ENCODE measurements around the gene MAPKAP1. TPM values are rescaled to one million over a fixed set of nuclear protein-coding genes. Genes with fewer than 3 reads are reported as not detected.
A peak's percentile ranks its signal among the peaks of the same experiment; 100 is the strongest.

MAPKAP1 gene
- total RNA-seq, 4 donors from 2014 or later, result 59.0 to 98.2 (median 70.9) TPM

DNA sequence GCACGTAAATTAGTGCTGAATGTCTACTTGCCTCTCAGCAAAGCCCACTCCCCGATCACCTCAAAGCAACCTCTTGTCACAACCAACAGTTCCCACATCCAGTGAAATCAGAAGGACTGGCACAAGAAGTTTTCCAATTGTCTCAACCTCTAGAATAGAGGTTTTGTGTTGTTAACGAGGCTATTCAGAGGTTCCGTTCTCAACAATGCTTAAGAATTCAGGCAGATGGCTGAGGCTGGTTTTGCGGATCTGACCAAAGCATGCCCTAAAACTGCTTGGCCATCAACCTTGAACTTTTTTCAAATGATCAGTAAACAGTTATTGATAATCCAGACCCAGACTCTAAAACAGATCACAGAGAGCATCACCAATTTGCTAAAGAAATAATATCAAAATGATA, 52.9 kb downstream of the MAPKAP1 start:
- no peak for DNase-seq
- Histone ChIP-seq H3K27ac (no peak overlapping the region), H3K9me3 (no peaks in the 10 kb centered on the region), H3K4me3 (no peak overlapping the region), H3K4me1 (no peaks in the 10 kb centered on the region), H3K36me3 (no peaks in the 10 kb centered on the region), H3K27me3 (no peaks in the 10 kb centered on the region)
- TF ChIP-seq POLR2A (IDR thresholded peaks at IDR 0.05), result no peak
- TF ChIP-seq, protein P1, sequence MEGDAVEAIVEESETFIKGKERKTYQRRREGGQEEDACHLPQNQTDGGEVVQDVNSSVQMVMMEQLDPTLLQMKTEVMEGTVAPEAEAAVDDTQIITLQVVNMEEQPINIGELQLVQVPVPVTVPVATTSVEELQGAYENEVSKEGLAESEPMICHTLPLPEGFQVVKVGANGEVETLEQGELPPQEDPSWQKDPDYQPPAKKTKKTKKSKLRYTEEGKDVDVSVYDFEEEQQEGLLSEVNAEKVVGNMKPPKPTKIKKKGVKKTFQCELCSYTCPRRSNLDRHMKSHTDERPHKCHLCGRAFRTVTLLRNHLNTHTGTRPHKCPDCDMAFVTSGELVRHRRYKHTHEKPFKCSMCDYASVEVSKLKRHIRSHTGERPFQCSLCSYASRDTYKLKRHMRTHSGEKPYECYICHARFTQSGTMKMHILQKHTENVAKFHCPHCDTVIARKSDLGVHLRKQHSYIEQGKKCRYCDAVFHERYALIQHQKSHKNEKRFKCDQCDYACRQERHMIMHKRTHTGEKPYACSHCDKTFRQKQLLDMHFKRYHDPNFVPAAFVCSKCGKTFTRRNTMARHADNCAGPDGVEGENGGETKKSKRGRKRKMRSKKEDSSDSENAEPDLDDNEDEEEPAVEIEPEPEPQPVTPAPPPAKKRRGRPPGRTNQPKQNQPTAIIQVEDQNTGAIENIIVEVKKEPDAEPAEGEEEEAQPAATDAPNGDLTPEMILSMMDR (IDR thresholded peaks at IDR 0.05), result no peak

DNA sequence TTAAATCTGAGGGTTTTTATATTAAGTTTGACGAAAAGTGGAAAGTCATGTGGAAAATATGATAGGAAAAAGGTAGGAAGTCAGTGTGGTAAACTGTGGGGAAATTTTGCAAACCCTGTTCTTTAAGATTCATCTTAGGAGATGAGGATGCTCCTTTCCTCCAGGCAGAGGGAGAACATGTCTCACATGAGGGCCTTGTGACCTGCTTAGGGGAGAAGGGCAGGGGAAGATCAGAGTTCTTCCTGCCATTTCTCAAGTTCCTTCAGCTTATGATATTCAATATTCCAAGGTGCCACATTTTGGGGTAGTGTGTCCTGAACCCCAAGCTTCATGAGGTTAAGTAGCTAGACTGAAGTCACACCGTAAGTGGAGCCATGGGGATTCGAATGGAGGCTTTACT, 53.7 kb downstream of the MAPKAP1 start:
- no peak for DNase-seq
- no peaks in the 10 kb centered on the region for H3K36me3 ChIP-seq

DNA sequence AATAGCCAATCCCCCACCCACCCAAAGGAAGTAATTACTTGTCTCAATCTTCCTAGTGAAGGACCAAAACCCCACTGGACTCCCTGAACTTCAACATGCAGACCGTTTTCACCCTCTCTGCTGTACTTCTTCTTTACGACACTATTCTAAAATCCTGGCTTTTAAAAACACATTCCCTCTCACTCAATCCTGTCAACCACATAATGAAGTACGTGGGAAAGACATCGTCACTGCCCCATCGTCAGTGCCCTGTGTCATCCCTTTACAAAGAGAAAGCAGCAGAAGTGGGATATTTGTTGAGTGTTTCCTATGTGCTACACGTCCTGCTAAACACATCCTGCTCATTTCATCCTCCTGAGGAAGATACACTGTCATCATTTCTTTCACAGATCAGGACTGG, 54.2 kb downstream of the MAPKAP1 start:
- Histone ChIP-seq H3K27ac (no peak overlapping the region), H3K4me3 (no peak overlapping the region), H3K9me3 (no peaks in the 10 kb centered on the region), H3K36me3 (no peaks in the 10 kb centered on the region), H3K27me3 (no peaks in the 10 kb centered on the region), H3K4me1 (peaks cover 0 to under 1% (median 0%) of the 10 kb centered on the region in 4 donors)
- no peak for TF ChIP-seq POLR2A (IDR thresholded peaks at IDR 0.05)
- TF ChIP-seq, protein P1 (IDR thresholded peaks at IDR 0.05), result no peak
- no peak for DNase-seq

More for the DNA sequence above, 53.7 kb downstream of the MAPKAP1 start:
- H3K9me3 ChIP-seq, result no peaks in the 10 kb centered on the region
- no peaks in the 10 kb centered on the region for H3K27me3 ChIP-seq
- no peaks in the 10 kb centered on the region for H3K4me1 ChIP-seq
- TF ChIP-seq POLR2A (IDR thresholded peaks at IDR 0.05), result no peak
- no peak overlapping the region for H3K27ac ChIP-seq
- no peak overlapping the region for H3K4me3 ChIP-seq

DNA sequence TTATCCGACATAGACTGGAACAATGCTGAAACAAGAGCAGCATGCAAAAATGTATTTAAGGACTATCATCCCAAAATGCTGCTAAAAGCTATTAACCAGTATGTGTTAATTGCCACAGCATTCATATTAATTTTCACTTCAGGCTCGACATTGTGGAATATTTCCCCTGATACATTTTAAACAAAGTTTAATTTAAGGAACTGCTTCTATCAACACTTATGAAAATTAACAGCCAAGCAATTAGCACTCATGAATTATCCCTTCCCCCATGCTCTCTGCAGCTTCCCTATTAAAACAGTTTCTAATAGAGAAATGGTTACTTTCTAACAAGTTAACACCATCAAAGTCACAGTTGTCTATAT, 54.8 kb downstream of the MAPKAP1 start:
- H3K4me3 ChIP-seq, result no peak overlapping the region
- H3K27ac ChIP-seq, result no peak overlapping the region
- H3K27me3 ChIP-seq, result no peaks in the 10 kb centered on the region
- H3K36me3 ChIP-seq, result no peaks in the 10 kb centered on the region
- no peak for DNase-seq
- no peak for TF ChIP-seq POLR2A (IDR thresholded peaks at IDR 0.05)
- TF ChIP-seq, protein P1 (IDR thresholded peaks at IDR 0.05), result no peak
- H3K4me1 ChIP-seq, result peaks cover 0 to 6% (median 2%) of the 10 kb centered on the region in 4 donors
- no peaks in the 10 kb centered on the region for H3K9me3 ChIP-seq

DNA sequence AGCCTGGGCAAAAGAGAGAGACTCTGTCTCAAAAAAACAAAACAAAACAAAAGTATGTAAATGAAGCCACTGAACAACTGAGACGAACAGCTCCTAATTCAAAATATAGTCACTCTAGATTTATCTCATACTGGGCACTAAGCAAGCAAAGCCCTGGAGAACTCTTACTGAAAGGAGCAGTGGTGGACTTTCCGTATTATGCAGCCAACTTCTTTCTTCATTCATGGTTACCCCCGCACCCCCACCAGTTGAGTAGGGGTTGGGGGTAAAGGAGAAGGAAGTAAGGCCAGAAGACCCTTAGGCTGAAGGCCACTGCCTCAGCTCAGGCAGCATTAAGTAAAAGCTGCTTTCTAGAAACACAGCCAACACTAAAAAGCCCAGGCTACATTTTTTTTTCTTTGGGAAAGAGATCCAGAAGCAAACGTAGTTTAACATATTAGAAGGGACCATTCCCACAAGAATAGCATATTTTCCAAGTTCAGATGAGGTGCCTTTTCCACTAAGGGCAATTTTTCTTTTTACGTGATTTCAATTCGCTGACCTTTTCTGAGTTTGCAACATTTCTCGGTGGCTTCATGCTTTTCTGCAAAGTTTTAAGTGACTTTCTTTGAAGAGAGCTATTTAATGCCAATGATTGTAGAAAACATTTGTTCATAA, 55.3 kb downstream of the MAPKAP1 start:
- DNase-seq, result no peak
- Histone ChIP-seq H3K27ac (no peak overlapping the region), H3K36me3 (no peaks in the 10 kb centered on the region), H3K9me3 (no peaks in the 10 kb centered on the region), H3K4me1 (peaks cover 0 to 11% (median 5%) of the 10 kb centered on the region in 4 donors), H3K4me3 (no peak overlapping the region), H3K27me3 (no peaks in the 10 kb centered on the region)
- no peak for TF ChIP-seq POLR2A (IDR thresholded peaks at IDR 0.05)
- TF ChIP-seq, protein P1 (IDR thresholded peaks at IDR 0.05), result no peak

DNA sequence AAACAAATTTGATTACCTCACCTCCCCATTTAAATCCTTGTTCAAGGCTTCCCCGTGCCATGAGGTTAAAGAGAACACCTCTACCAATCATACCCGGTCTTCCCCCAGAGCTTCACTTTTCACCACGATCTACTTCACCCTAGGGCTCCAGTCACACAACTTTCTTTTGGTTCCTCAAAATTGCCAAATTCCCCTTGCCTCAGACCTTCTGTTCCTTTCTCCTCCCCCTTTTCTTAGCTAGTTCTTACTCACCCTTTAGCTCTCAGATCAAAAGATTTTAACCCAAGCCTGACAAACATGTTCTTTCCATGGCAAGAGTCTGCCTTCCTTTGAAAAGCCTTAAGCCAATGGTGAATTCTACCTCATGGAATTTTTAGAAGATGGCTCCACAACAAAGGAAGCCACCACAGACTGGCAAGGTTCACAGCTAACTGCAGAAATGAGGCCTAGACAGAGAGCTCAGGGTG, 56.7 kb downstream of the MAPKAP1 start:
- Histone ChIP-seq H3K4me3 (peak overlapping the region in 1 of 4 donors; percentile 1), H3K4me1 (peaks cover 0 to 20% (median 11%) of the 10 kb centered on the region in 4 donors)
- no peak for DNase-seq

More for the DNA sequence above, 56.7 kb downstream of the MAPKAP1 start:
- Histone ChIP-seq H3K9me3 (no peaks in the 10 kb centered on the region), H3K27me3 (no peaks in the 10 kb centered on the region), H3K27ac (peak overlapping the region in 2 of 4 donors; percentile 16 to 40), H3K36me3 (no peaks in the 10 kb centered on the region)
- TF ChIP-seq, protein P1 (IDR thresholded peaks at IDR 0.05), result no peak
- no peak for TF ChIP-seq POLR2A (IDR thresholded peaks at IDR 0.05)

Data from Peyer's patch (tissue), 4 donors.